Rectal smooth muscle tissue (tissue), 1 donor: Measurements from ENCODE around the gene PRDM5.

Source experiments
- H3K27ac ChIP-seq: one replicate; pipeline ENCODE4 v1.7.0; 2013; ENCODE audit warnings: low read depth, low read length, inconsistent platforms
- H3K27me3 ChIP-seq: one replicate; pipeline ENCODE4 v1.7.0; 2013; ENCODE audit warnings: low read length; ENCODE audit not compliant: control insufficient read depth, insufficient read depth
- H3K36me3 ChIP-seq: one replicate; pipeline ENCODE4 v1.7.0; 2013; ENCODE audit warnings: low read length; ENCODE audit not compliant: control insufficient read depth, insufficient read depth
- H3K4me1 ChIP-seq: one replicate; pipeline ENCODE4 v1.7.0; 2013; ENCODE audit warnings: low read length; ENCODE audit not compliant: control insufficient read depth, insufficient read depth
- H3K4me3 ChIP-seq: one replicate; pipeline ENCODE4 v1.7.0; 2013; ENCODE audit warnings: low read length
- H3K9ac ChIP-seq: one replicate; pipeline ENCODE4 v1.7.0; 2013; ENCODE audit warnings: low read length

The PRDM5 gene

GRCh38 chr4:120699354-120699753 lies 223.2 kb downstream of the PRDM5 start:
- Histone ChIP-seq H3K4me1 (peaks cover 8% of the 10 kb centered on the region), H3K27ac (no peak overlapping the region), H3K36me3 (no peaks in the 10 kb centered on the region), H3K27me3 (no peaks in the 10 kb centered on the region), H3K9ac (no peak overlapping the region), H3K4me3 (no peak overlapping the region)

GRCh38 chr4:120694973-120695372 lies 227.6 kb downstream of the PRDM5 start:
- H3K27ac ChIP-seq, result no peak overlapping the region
- H3K27me3 ChIP-seq, result no peaks in the 10 kb centered on the region
- no peak overlapping the region for H3K9ac ChIP-seq
- no peaks in the 10 kb centered on the region for H3K36me3 ChIP-seq
- peaks cover 21% of the 10 kb centered on the region for H3K4me1 ChIP-seq
- no peak overlapping the region for H3K4me3 ChIP-seq

- H3K27me3 ChIP-seq, result no peaks in the 10 kb centered on the region
- H3K4me1 ChIP-seq, result peaks cover 21% of the 10 kb centered on the region
- H3K9ac ChIP-seq, result no peak overlapping the region
- no peak overlapping the region for H3K27ac ChIP-seq
- no peak overlapping the region for H3K4me3 ChIP-seq
- no peaks in the 10 kb centered on the region for H3K36me3 ChIP-seq
Observed at GRCh38 chr4:120693816-120694215, 228.7 kb downstream of the PRDM5 start.

DNA sequence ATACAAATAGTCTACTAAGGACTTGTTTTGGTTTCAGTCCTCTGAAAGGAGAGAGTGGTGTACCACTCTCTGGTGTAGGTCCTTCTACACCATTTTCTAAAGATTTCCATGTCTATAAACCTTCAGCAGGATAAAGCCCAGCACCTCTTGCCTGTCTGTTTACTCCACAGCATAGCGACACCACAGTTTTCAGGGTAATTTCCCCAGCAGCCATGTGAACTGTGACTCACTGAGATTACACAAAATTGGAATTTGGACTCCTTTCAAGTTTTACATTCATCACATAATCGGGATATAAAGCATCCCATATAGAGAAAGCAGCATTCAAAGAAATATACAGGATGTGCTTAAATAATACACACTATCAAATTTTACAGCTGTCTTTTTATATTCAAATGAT lies 229.6 kb downstream of the PRDM5 start:
- Histone ChIP-seq H3K4me1 (peaks cover 21% of the 10 kb centered on the region), H3K4me3 (no peak overlapping the region), H3K36me3 (no peaks in the 10 kb centered on the region), H3K27me3 (no peaks in the 10 kb centered on the region), H3K27ac (no peak overlapping the region), H3K9ac (no peak overlapping the region)

- Histone ChIP-seq H3K4me1 (peaks cover 21% of the 10 kb centered on the region), H3K4me3 (no peak overlapping the region), H3K9ac (no peak overlapping the region), H3K27me3 (no peaks in the 10 kb centered on the region), H3K27ac (no peak overlapping the region), H3K36me3 (no peaks in the 10 kb centered on the region)
Observed at GRCh38 chr4:120691536-120691935, 231.0 kb downstream of the PRDM5 start.

DNA sequence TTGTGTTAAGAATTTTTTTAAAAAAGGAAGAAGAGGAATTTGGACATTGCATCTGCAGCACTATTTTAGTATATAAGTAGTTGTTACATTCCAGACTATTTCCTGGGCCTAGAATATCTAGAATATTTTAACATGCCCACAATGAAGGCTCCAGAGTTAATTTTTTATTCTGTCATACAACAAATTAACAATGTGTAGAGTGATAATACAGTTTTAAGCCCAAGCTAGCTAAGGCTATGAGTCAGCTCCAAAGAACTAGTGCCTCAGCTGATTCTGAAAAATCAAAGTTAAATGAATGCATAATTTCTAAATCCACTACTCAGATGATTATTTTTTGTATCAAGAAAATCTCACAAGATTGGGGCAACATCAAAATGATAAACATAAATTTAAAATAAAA lies 231.4 kb downstream of the PRDM5 start:
- no peak overlapping the region for H3K4me3 ChIP-seq
- H3K4me1 ChIP-seq, result peaks cover 21% of the 10 kb centered on the region
- no peak overlapping the region for H3K9ac ChIP-seq
- no peaks in the 10 kb centered on the region for H3K36me3 ChIP-seq
- no peak overlapping the region for H3K27ac ChIP-seq
- no peaks in the 10 kb centered on the region for H3K27me3 ChIP-seq

DNA sequence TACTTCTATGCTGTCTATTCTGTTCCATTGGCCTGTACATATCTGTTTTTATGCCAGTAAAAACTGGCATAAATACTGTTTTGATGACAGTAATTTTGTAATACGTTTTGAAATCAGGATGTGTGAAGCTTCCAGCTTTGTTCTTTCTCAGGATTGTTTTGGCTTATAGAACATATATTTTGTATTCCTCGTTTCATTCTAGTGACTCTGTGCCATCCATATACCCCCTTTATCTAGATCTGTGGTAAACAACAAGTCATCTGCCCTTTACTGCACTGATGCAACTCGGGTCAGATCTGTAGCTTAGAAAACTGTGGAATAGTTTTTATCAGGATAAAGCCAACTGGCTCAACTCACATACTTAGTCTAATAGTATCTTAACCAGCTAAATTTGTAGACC lies 233.7 kb downstream of the PRDM5 start:
- Histone ChIP-seq H3K27me3 (no peaks in the 10 kb centered on the region), H3K4me3 (no peak overlapping the region), H3K4me1 (peaks cover 13% of the 10 kb centered on the region), H3K27ac (no peak overlapping the region), H3K36me3 (no peaks in the 10 kb centered on the region), H3K9ac (no peak overlapping the region)

GRCh38 chr4:120685756-120686278 lies 236.7 kb downstream of the PRDM5 start:
- Histone ChIP-seq H3K27me3 (no peaks in the 10 kb centered on the region), H3K4me1 (no peaks in the 10 kb centered on the region), H3K9ac (no peak overlapping the region), H3K36me3 (no peaks in the 10 kb centered on the region), H3K27ac (no peak overlapping the region), H3K4me3 (no peak overlapping the region)

DNA sequence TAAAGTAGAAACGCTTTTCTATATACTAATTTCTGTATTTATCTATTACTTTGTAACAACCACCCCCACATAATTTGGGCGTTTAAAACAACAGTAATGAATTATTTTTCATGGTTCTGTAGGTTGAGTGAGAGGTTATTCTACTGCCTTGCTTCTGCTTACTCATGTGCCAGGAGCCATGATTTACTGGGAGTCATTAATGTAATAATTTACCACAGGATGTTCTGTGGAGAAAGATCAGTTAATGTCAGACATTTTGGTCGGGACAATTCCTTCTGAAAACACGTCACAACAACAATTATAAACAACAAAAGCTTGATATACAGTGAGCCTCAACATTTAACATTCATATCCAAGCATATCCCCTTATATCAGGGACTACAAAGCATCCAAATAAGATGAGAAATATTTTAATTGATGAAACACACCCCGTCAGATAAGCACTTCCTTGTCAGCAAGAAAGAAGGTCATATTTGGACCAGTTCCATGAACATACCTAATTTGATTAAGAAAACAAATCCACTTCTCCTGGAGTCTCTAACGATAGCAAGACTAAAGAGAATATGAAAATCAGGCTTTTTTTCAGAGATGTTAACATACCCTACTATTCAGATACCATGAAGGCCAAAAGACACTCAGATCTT lies 238.5 kb downstream of the PRDM5 start:
- Histone ChIP-seq H3K4me3 (no peak overlapping the region), H3K36me3 (no peaks in the 10 kb centered on the region)

DNA sequence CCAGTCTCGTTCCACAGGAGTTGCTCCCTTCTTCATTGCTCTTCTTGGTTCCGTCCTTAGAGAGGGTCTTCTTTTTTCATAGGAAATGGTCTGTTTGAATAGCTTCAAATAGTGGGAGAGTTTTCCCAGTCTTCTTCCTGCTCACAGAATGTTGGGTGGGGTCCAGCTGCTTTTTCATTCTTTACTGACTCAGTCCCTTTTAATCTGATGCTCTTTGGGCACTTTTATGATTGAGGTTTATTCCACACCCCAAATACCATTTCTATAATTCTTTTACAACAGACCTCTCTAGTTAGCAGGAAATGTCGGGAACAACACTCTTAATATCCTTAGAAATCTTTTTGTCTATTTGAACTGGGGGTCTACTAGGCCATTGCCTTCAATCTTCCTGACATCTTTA lies 239.5 kb downstream of the PRDM5 start:
- H3K27ac ChIP-seq, result no peak overlapping the region
- no peaks in the 10 kb centered on the region for H3K36me3 ChIP-seq
- H3K27me3 ChIP-seq, result no peaks in the 10 kb centered on the region
- no peak overlapping the region for H3K9ac ChIP-seq
- H3K4me1 ChIP-seq, result no peaks in the 10 kb centered on the region
- no peak overlapping the region for H3K4me3 ChIP-seq

More for the DNA sequence above, 238.5 kb downstream of the PRDM5 start:
- H3K27me3 ChIP-seq, result no peaks in the 10 kb centered on the region
- no peaks in the 10 kb centered on the region for H3K4me1 ChIP-seq
- no peak overlapping the region for H3K27ac ChIP-seq
- H3K9ac ChIP-seq, result no peak overlapping the region

DNA sequence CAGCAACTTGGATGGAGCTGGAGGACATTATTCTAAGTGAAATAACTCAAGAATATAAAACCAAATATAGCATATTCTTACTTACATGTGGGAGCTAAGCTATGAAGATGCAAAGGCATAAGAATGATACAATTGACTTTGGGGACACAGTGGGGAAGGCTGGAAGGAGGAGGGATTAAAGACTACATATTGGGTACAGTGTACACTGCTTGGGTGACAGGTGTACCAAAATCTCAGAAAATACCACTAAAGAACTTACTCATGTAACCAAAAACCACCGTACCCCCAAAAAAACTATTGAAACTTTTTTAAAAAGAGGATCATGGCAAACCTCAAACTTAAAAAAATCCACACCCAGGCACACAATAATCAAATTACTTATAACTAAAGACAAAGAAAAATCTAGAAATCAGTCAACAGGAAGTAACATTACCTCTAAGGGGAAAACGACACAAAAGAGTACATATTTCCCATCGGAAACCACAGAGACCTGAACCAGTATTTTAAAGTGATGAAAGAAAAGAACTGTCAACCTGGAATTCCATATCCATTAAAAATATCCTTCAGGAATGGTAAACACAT lies 241.8 kb downstream of the PRDM5 start:
- Histone ChIP-seq H3K4me1 (no peaks in the 10 kb centered on the region), H3K4me3 (no peak overlapping the region), H3K27me3 (no peaks in the 10 kb centered on the region), H3K27ac (no peak overlapping the region), H3K9ac (no peak overlapping the region), H3K36me3 (no peaks in the 10 kb centered on the region)

GRCh38 chr4:120673696-120674095 lies 248.8 kb downstream of the PRDM5 start:
- no peaks in the 10 kb centered on the region for H3K27me3 ChIP-seq
- H3K36me3 ChIP-seq, result no peaks in the 10 kb centered on the region
- no peaks in the 10 kb centered on the region for H3K4me1 ChIP-seq
- H3K4me3 ChIP-seq, result no peak overlapping the region
- no peak overlapping the region for H3K9ac ChIP-seq
- no peak overlapping the region for H3K27ac ChIP-seq

- no peaks in the 10 kb centered on the region for H3K36me3 ChIP-seq
- no peaks in the 10 kb centered on the region for H3K27me3 ChIP-seq
- no peak overlapping the region for H3K4me3 ChIP-seq
- H3K4me1 ChIP-seq, result no peaks in the 10 kb centered on the region
- H3K9ac ChIP-seq, result no peak overlapping the region
- no peak overlapping the region for H3K27ac ChIP-seq
Observed at GRCh38 chr4:120672558-120673147, 249.9 kb downstream of the PRDM5 start.
